Neural cell (in vitro differentiated cells): ENCODE results near the gene ZNF786. TPM values are rescaled to one million over a fixed set of nuclear protein-coding genes. Genes with fewer than 3 reads are reported as not detected.

Experiments
- H2AFZ ChIP-seq: fragments of 200-600, 300-800 bp; sonication (generic), shearing (Covaris generic); 2 replicates; pipeline ENCODE4 v1.6.0; 2014; ENCODE audit warnings: low read depth, mild to moderate bottlenecking, antibody characterized with exemption, low read length, moderate library complexity
- H3F3A ChIP-seq: fragments of 200-600 bp; shearing (Covaris generic); 2 replicates; pipeline ENCODE4 v1.6.1; 2016; ENCODE audit warnings: mild to moderate bottlenecking, moderate library complexity, mixed read lengths, antibody characterized with exemption, low read length; ENCODE audit not compliant: insufficient read depth, poor library complexity, severe bottlenecking
- H3K27ac ChIP-seq: fragments of 200-600, 300-800 bp; sonication (generic), shearing (Covaris generic); 2 replicates; pipeline ENCODE4 v1.5.1; 2014; ENCODE audit warnings: mild to moderate bottlenecking, low read length, moderate library complexity
- H3K27me3 ChIP-seq: fragments of 300-800, 200-600 bp; sonication (generic), shearing (Covaris generic); 2 replicates; pipeline ENCODE4 v1.6.0; 2014; ENCODE audit warnings: mild to moderate bottlenecking, low read depth, low read length, moderate library complexity; ENCODE audit not compliant: insufficient read depth
- H3K36me3 ChIP-seq: fragments of 300-800, 200-600 bp; sonication (generic), shearing (Covaris generic); 2 replicates; pipeline ENCODE4 v1.5.1; 2014; ENCODE audit warnings: mild to moderate bottlenecking, antibody characterized with exemption, low read length, moderate library complexity; ENCODE audit not compliant: insufficient read depth
- H3K4me2 ChIP-seq: fragments of 300-800, 200-600 bp; sonication (generic), shearing (Covaris generic); 2 replicates; pipeline ENCODE4 v1.6.0; 2014; ENCODE audit warnings: mild to moderate bottlenecking, low read length
- H3K4me3 ChIP-seq: fragments of 300-800, 200-600 bp; sonication (generic), shearing (Covaris generic); 2 replicates; pipeline ENCODE4 v1.5.1; 2014; ENCODE audit warnings: mild to moderate bottlenecking, low read length, moderate library complexity
- H3K79me2 ChIP-seq: fragments of 200-600 bp; shearing (Covaris generic); replicated peaks from 2 replicates; pipeline ENCODE4 v1.6.0; 2014; ENCODE audit warnings: mild to moderate bottlenecking, low read length, moderate library complexity; ENCODE audit not compliant: insufficient read depth
- H3K9ac ChIP-seq: fragments of 300-800, 200-600 bp; sonication (generic), shearing (Covaris generic); 2 replicates; pipeline ENCODE4 v1.6.1; 2016; ENCODE audit warnings: mild to moderate bottlenecking, low read length, mixed read lengths
- H3K9me2 ChIP-seq: fragments of 200-600 bp; shearing (Covaris generic); 2 replicates; pipeline ENCODE4 v1.6.1; 2016; ENCODE audit warnings: mild to moderate bottlenecking, low read length, mixed read lengths; ENCODE audit not compliant: insufficient read depth
- H3K9me3 ChIP-seq: fragments of 200-600, 300-800 bp; sonication (generic), shearing (Covaris generic); 2 replicates; pipeline ENCODE4 v1.6.1; 2016; ENCODE audit warnings: mild to moderate bottlenecking, mixed run types, low read length, moderate library complexity, mixed read lengths
- H4K20me1 ChIP-seq: fragments of 200-600 bp; shearing (Covaris generic); 2 replicates; pipeline ENCODE4 v1.6.1; 2016; ENCODE audit warnings: mild to moderate bottlenecking, mixed run types; ENCODE audit not compliant: insufficient read depth
- CTCF ChIP-seq: fragments of 450-650 bp; IDR thresholded peaks from 2 replicates; pipeline ENCODE4 v1.5.1; 2014; ENCODE audit warnings: antibody characterized with exemption, mild to moderate bottlenecking, moderate library complexity; ENCODE audit not compliant: poor library complexity, severe bottlenecking
- EP300 ChIP-seq: fragments of 450-650 bp; conservative IDR thresholded peaks from 2 replicates; pipeline ENCODE4 v1.6.1; 2014; ENCODE audit warnings: antibody characterized with exemption, mild to moderate bottlenecking, moderate library complexity; ENCODE audit not compliant: poor library complexity, severe bottlenecking
- EZH2 ChIP-seq: fragments of 200-600, 300-800 bp; shearing (Covaris generic), sonication (generic); IDR thresholded peaks from 2 replicates; pipeline ENCODE4 v1.6.1; 2014; ENCODE audit warnings: antibody characterized with exemption, low read length, borderline replicate concordance, mild to moderate bottlenecking; ENCODE audit not compliant: insufficient read depth, poor library complexity, severe bottlenecking
- MXI1 ChIP-seq: fragments of 450-650 bp; conservative IDR thresholded peaks from 2 replicates; pipeline ENCODE4 v1.6.1; 2014; ENCODE audit warnings: antibody characterized with exemption, mild to moderate bottlenecking; ENCODE audit not compliant: poor library complexity, severe bottlenecking
- POLR2AphosphoS5 ChIP-seq: IDR thresholded peaks from 2 replicates; pipeline ENCODE4 v1.6.1; 2012
- RAD21 ChIP-seq: fragments of 450-650 bp; conservative IDR thresholded peaks from 2 replicates; pipeline ENCODE4 v1.6.1; 2014; ENCODE audit warnings: antibody characterized with exemption, mild to moderate bottlenecking, moderate library complexity
- REST ChIP-seq: IDR thresholded peaks from 2 replicates; pipeline ENCODE4 v1.6.1; 2012; ENCODE audit warnings: borderline replicate concordance
- SMC3 ChIP-seq: fragments of 450-650 bp; conservative IDR thresholded peaks from 2 replicates; pipeline ENCODE4 v1.6.1; 2014; ENCODE audit warnings: antibody characterized with exemption, mild to moderate bottlenecking, moderate library complexity; ENCODE audit not compliant: poor library complexity
- TAF1 ChIP-seq: IDR thresholded peaks from 2 replicates; pipeline ENCODE4 v1.6.1; 2012; ENCODE audit warnings: low read depth
- polyA plus RNA-seq: library from polyadenylated mRNA; depleted of rRNA; stranded (reverse); fragments of >200 nt; gene quantifications from 2 replicates; pipeline ENCODE4 v1.2.3, GENCODE V29; 2014

Gene ZNF786
- polyA plus RNA-seq, 1 donor from 2014 or later, result 7.8 TPM

- Histone ChIP-seq H3K9me3 (no peaks in the 10 kb centered on the region), H3K9me2 (no peaks in the 10 kb centered on the region), H2AFZ (no peak overlapping the region), H3K79me2 (no peaks in the 10 kb centered on the region), H3K9ac (no peak overlapping the region), H3K27me3 (no peaks in the 10 kb centered on the region), H3K4me2 (no peak overlapping the region), H4K20me1 (no peaks in the 10 kb centered on the region), H3K36me3 (no peaks in the 10 kb centered on the region), H3K27ac (no peak overlapping the region), H3K4me3 (no peak overlapping the region), H3F3A (no peaks in the 10 kb centered on the region)
- no peak for TF ChIP-seq POLR2AphosphoS5
- no peak for TF ChIP-seq EP300
- no peak for TF ChIP-seq TAF1
- no peak for TF ChIP-seq CTCF
- no peak for TF ChIP-seq EZH2
- TF ChIP-seq RAD21, result no peak
- no peak for TF ChIP-seq SMC3
- TF ChIP-seq REST, result no peak
- no peak for TF ChIP-seq MXI1
These were observed 15.2 kb downstream of the ZNF786 start for GRCh38 chr7:149075286-149075685.

- Histone ChIP-seq H3K9ac (no peak overlapping the region), H3K36me3 (no peaks in the 10 kb centered on the region), H3K4me2 (no peak overlapping the region), H3K27ac (no peak overlapping the region), H3K9me2 (no peaks in the 10 kb centered on the region), H3F3A (no peaks in the 10 kb centered on the region), H3K9me3 (no peaks in the 10 kb centered on the region), H2AFZ (no peak overlapping the region), H3K79me2 (no peaks in the 10 kb centered on the region), H4K20me1 (no peaks in the 10 kb centered on the region), H3K4me3 (no peak overlapping the region), H3K27me3 (no peaks in the 10 kb centered on the region)
- no peak for TF ChIP-seq EZH2
- TF ChIP-seq MXI1, result no peak
- no peak for TF ChIP-seq SMC3
- no peak for TF ChIP-seq TAF1
- no peak for TF ChIP-seq RAD21
These were observed 16.2 kb downstream of the ZNF786 start for GRCh38 chr7:149074116-149074885.
